ENCODE data around the gene GPC1.
A peak's percentile ranks its signal among the peaks of the same experiment; 100 is the strongest.
"Not testable (repeated sequence)": the region's sequence is repeated elsewhere in the genome, so short reads cannot be mapped to it uniquely, and the experiment has no call there.

GPC1 gene

GRCh38 chr2:240435457-240435947, at the start of gene GPC1:
Gene GPC1, plus strand, starts transcription at chr2:240435663. Its CDS starts 256 bp downstream, at chr2:240435919.
- DNase-seq, result no peak

- peak; percentile 34 for DNase-seq
Observed at GRCh38 chr2:240386326-240386725, 49.1 kb upstream of the GPC1 start.

- not testable (repeated sequence) for DNase-seq
Observed at GRCh38 chr2:240386743-240387142, 48.7 kb upstream of the GPC1 start.

GRCh38 chr2:240387325-240387668, 48.2 kb upstream of the GPC1 start:
- no peak for DNase-seq

GRCh38 chr2:240387669-240388358, 47.6 kb upstream of the GPC1 start:
- peak; percentile 40 for DNase-seq

GRCh38 chr2:240388471-240389301, 46.8 kb upstream of the GPC1 start:
- DNase-seq, result peak; percentile 28

- DNase-seq, result peak; percentile 42
Observed at GRCh38 chr2:240389302-240389805, 46.1 kb upstream of the GPC1 start.

- no peak for DNase-seq
Observed at GRCh38 chr2:240390091-240391073, 45.1 kb upstream of the GPC1 start.

- peak; percentile 35 for DNase-seq
Observed at GRCh38 chr2:240391111-240392051, 44.1 kb upstream of the GPC1 start.

- DNase-seq, result peak; percentile 48
Observed at GRCh38 chr2:240392084-240392947, 43.1 kb upstream of the GPC1 start.

- DNase-seq, result peak; percentile 34
Observed at GRCh38 chr2:240392948-240393830, 42.3 kb upstream of the GPC1 start.

GRCh38 chr2:240393831-240394410, 41.5 kb upstream of the GPC1 start:
- peak; percentile 36 for DNase-seq

GRCh38 chr2:240394549-240394948, 40.9 kb upstream of the GPC1 start:
- DNase-seq, result no peak

GRCh38 chr2:240395448-240395847, 40.0 kb upstream of the GPC1 start:
- DNase-seq, result no peak

GRCh38 chr2:240395896-240396622, 39.4 kb upstream of the GPC1 start:
- DNase-seq, result no peak

GRCh38 chr2:240396623-240397541, 38.6 kb upstream of the GPC1 start:
- no peak for DNase-seq

- peak; percentile 45 for DNase-seq
Observed at GRCh38 chr2:240397542-240397916, 37.9 kb upstream of the GPC1 start.

Measured in right forelimb (tissue), 1 donor.